Measurements from ENCODE around the gene FAM184B.

DNA sequence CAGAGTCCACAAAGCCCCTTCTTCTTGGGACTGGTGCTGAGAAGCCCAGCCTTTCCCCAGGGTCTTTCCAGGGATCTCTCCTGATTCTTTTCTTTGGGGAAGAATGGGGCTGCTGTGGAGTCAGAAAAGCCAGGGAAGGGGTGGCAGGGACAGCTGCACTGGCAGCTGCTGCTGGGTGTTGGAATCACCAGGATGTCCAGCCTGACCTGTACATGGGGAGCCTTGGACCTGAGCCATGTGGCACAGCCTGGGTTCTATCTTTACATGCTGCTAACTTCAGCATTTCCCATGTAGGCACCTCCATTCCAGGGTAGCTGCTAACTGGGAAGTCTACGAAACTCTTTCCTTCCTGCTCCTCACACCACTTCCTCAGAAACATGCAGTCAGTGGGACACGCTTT is 131.0 kb downstream of the FAM184B start:
- TF ChIP-seq, protein P1, sequence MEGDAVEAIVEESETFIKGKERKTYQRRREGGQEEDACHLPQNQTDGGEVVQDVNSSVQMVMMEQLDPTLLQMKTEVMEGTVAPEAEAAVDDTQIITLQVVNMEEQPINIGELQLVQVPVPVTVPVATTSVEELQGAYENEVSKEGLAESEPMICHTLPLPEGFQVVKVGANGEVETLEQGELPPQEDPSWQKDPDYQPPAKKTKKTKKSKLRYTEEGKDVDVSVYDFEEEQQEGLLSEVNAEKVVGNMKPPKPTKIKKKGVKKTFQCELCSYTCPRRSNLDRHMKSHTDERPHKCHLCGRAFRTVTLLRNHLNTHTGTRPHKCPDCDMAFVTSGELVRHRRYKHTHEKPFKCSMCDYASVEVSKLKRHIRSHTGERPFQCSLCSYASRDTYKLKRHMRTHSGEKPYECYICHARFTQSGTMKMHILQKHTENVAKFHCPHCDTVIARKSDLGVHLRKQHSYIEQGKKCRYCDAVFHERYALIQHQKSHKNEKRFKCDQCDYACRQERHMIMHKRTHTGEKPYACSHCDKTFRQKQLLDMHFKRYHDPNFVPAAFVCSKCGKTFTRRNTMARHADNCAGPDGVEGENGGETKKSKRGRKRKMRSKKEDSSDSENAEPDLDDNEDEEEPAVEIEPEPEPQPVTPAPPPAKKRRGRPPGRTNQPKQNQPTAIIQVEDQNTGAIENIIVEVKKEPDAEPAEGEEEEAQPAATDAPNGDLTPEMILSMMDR (conservative IDR thresholded peaks at IDR 0.05; ENCODE audit: low read length), result no peak
- no peak for TF ChIP-seq EZH2phosphoT487 (IDR thresholded peaks at IDR 0.05; ENCODE audit: borderline replicate concordance)
